Measurements from ENCODE around the gene IQGAP2.

The IQGAP2 gene

GRCh38 chr5:76500633-76501393, 97.7 kb downstream of the IQGAP2 start:
- DNase-seq (ENCODE audit: extremely low spot score) = no peak
- CTCF ChIA-PET = interaction anchor here (0.9 to 1.0 kb wide), 2 partner anchors 12 to 16 kb away, joined by 3 to 4 read pairs; no protein-coding TSS in a partner anchor
- TF ChIP-seq CTCF (IDR thresholded peaks at IDR 0.05; ENCODE audit: control extremely low read depth, extremely low read depth, low read depth, missing control alignments) = no peak
- POLR2A ChIA-PET = no interaction called here

GRCh38 chr5:76503929-76504328, 100.8 kb downstream of the IQGAP2 start:
- no peak for TF ChIP-seq CTCF (IDR thresholded peaks at IDR 0.05; ENCODE audit: control extremely low read depth, extremely low read depth, low read depth, missing control alignments)
- ChIA-PET POLR2A (no interaction called here), CTCF (interaction anchor here (0.8 to 1.3 kb wide), 2 partner anchors 18 to 20 kb away, joined by 3 read pairs; no protein-coding TSS in a partner anchor)
- DNase-seq (ENCODE audit: extremely low spot score) = no peak

- POLR2A ChIA-PET = no interaction called here
Observed at GRCh38 chr5:76504901-76505564, 101.9 kb downstream of the IQGAP2 start.

GRCh38 chr5:76513476-76513875, 110.4 kb downstream of the IQGAP2 start:
- DNase-seq (ENCODE audit: extremely low spot score) = no peak
- CTCF ChIA-PET = no interaction called here
- no peak for TF ChIP-seq CTCF (IDR thresholded peaks at IDR 0.05; ENCODE audit: control extremely low read depth, extremely low read depth, low read depth, missing control alignments)
- POLR2A ChIA-PET = no interaction called here

More at GRCh38 chr5:76504901-76505564, 101.9 kb downstream of the IQGAP2 start:
- no peak for DNase-seq (ENCODE audit: extremely low spot score)
- no peak for TF ChIP-seq CTCF (IDR thresholded peaks at IDR 0.05; ENCODE audit: control extremely low read depth, extremely low read depth, low read depth, missing control alignments)
- CTCF ChIA-PET = interaction anchor here (0.8 to 1.4 kb wide), 3 partner anchors 11 to 270 kb away, joined by 3 to 4 read pairs (median 4); no protein-coding TSS in a partner anchor

GRCh38 chr5:76514292-76514691, 111.2 kb downstream of the IQGAP2 start:
- POLR2A ChIA-PET = no interaction called here
- CTCF ChIA-PET = interaction anchor here (0.8 kb wide), 1 partner anchor 26 kb away, joined by 4 read pairs; no protein-coding TSS in a partner anchor
- no peak for DNase-seq (ENCODE audit: extremely low spot score)
- TF ChIP-seq CTCF (IDR thresholded peaks at IDR 0.05; ENCODE audit: control extremely low read depth, extremely low read depth, low read depth, missing control alignments) = no peak

GRCh38 chr5:76514713-76515112, 111.6 kb downstream of the IQGAP2 start:
- no peak for DNase-seq (ENCODE audit: extremely low spot score)
- ChIA-PET POLR2A (no interaction called here), CTCF (interaction anchor here (0.8 kb wide), 1 partner anchor 26 kb away, joined by 4 read pairs; no protein-coding TSS in a partner anchor)
- no peak for TF ChIP-seq CTCF (IDR thresholded peaks at IDR 0.05; ENCODE audit: control extremely low read depth, extremely low read depth, low read depth, missing control alignments)
